H1 (cell line): ENCODE results near the gene MX1. TPM values are rescaled to one million over a fixed set of nuclear protein-coding genes. Genes with fewer than 3 reads are reported as not detected.

Experiments used
- CTBP2 ChIP-seq: IDR thresholded peaks from 2 replicates; pipeline ENCODE4 v1.7.0; 2011; ENCODE audit warnings: borderline replicate concordance, mild to moderate bottlenecking, moderate library complexity, mixed read lengths, low read length; ENCODE audit not compliant: insufficient read depth, insufficient read length
- SIX5 ChIP-seq: IDR thresholded peaks from 2 replicates; pipeline ENCODE4 v1.6.1; 2011; ENCODE audit warnings: mild to moderate bottlenecking, low read depth, low read length
- polyA plus RNA-seq, 7 experiments: library from polyadenylated mRNA; depleted of rRNA in 3 of 7; stranded (reverse) in 5 of 7; unstranded in 2 of 7; fragments of >200 nt in 5 of 7; fragments of 200-250 nt in 2 of 7; gene quantifications; 1 replicate in 5 of 7; 2 replicates in 1 of 7; 4 replicates in 1 of 7; pipeline versions ENCODE4 v1.2.1 to v1.2.3, GENCODE V29; 2011 to 2013; ENCODE audit warnings: missing spikeins in 2 of 7, mixed read lengths in 2 of 7
- total RNA-seq: library from RNA; stranded (reverse); fragmentation: NEBNext Ultra II Directional; extraction: Animal tissue kit (Norgen Biotek cat#: 25700); gene quantifications from 2 replicates; pipeline ENCODE4 v1.2.1, GENCODE V29; 2021
- TF ChIP-seq, protein P1 (sequence below): IDR thresholded peaks from 2 replicates; pipeline ENCODE4 v1.6.1; 2011; ENCODE audit warnings: low read depth, mild to moderate bottlenecking, low read length; ENCODE audit not compliant: insufficient read depth

Gene MX1
- total and polyA plus RNA-seq, 2 of the 8 experiments (the other 6 are each of a cell fraction or from before 2014, with no cell fraction given), result 3.8 to 5.7 TPM

DNA sequence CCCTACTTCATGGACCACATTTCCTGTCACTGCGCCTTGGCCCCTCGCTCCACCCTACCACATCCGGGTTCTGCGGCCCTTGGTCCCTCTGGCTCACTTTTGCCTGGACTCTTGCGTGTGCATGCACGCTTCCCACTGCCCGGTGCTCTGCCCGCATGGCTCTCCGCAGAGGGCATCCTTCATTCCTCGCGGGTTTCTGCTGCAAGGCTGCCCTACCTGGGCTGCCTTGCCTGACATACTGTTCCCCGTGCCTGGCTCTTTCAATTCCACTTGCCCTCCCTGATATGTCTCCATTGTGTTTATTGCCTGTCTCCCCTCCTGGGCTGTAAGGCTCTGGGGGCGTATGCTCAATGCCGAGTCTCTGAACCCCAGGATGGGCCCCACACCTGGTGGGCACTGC lies 37.8 kb upstream of the MX1 start (continued):
- TF ChIP-seq CTBP2, result no peak
- TF ChIP-seq SIX5, result no peak
- TF ChIP-seq, protein P1, sequence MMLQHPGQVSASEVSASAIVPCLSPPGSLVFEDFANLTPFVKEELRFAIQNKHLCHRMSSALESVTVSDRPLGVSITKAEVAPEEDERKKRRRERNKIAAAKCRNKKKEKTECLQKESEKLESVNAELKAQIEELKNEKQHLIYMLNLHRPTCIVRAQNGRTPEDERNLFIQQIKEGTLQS, result no peak
